Endothelial cell (in vitro differentiated cells): ENCODE results near the gene TBKBP1. TPM values are rescaled to one million over a fixed set of nuclear protein-coding genes. Genes with fewer than 3 reads are reported as not detected.
A peak's percentile ranks its signal among the peaks of the same experiment; 100 is the strongest.

Experiments used
- DNase-seq: peaks from one replicate; pipeline ENCODE4 v3.0.0; 2021; ENCODE audit warnings: low spot score
- H3K27ac Mint-ChIP-seq: one replicate; pipeline ENCODE4 v1.8.0; 2021; ENCODE audit warnings: mixed read lengths, inconsistent platforms; ENCODE audit not compliant: unreplicated experiment
- H3K27me3 Mint-ChIP-seq: one replicate; pipeline ENCODE4 v1.8.0; 2021; ENCODE audit warnings: mild to moderate bottlenecking, moderate library complexity, mixed read lengths, inconsistent platforms; ENCODE audit not compliant: unreplicated experiment
- H3K36me3 Mint-ChIP-seq: one replicate; pipeline ENCODE4 v1.8.0; 2021; ENCODE audit warnings: mild to moderate bottlenecking, low read depth, mixed read lengths, inconsistent platforms; ENCODE audit not compliant: unreplicated experiment
- H3K4me1 Mint-ChIP-seq: one replicate; pipeline ENCODE4 v1.8.0; 2021; ENCODE audit warnings: mild to moderate bottlenecking, mixed read lengths, inconsistent platforms; ENCODE audit not compliant: unreplicated experiment
- H3K4me3 Mint-ChIP-seq: one replicate; pipeline ENCODE4 v1.8.0; 2021; ENCODE audit warnings: mild to moderate bottlenecking, mixed read lengths, inconsistent platforms; ENCODE audit not compliant: unreplicated experiment
- H3K9me3 Mint-ChIP-seq: one replicate; pipeline ENCODE4 v1.8.0; 2021; ENCODE audit warnings: mixed read lengths, inconsistent platforms; ENCODE audit not compliant: unreplicated experiment
- CTCF ChIP-seq: fragments of 200-600 bp; sonication (generic); IDR thresholded peaks from one replicate; pipeline ENCODE4 v1.5.0; 2021; ENCODE audit warnings: antibody characterized with exemption; ENCODE audit not compliant: unreplicated experiment
- total RNA-seq: library from RNA; stranded (reverse); fragmentation: NEBNext Ultra II Directional; extraction: Animal tissue kit (Norgen Biotek cat#: 25700); gene quantifications from one replicate; pipeline ENCODE4 v1.2.1, GENCODE V29; 2021; ENCODE audit not compliant: unreplicated experiment

The TBKBP1 gene
- total RNA-seq, 1 donor from 2014 or later, result 31.4 TPM

DNA sequence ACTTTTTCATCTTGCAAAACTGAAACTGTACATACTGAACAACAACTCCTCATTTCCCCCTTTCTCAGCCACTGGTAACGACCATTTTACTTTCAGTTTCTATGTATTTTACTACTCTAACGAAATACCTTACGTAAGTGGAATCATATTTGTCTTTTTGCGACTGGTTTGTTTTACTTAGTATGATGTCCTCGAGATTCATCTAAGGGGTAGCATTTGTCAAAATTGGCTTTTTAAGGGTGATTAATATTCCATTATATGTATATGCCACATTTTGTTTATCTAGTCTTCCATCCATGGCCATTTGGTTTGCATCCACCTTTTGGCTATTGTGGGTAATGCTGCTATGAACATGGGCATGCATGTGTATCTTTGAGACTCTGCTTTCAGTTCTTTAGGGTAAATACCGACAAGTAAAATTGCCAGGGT is 33.9 kb upstream of the TBKBP1 start:
- Mint-ChIP-seq H3K27ac (no peak overlapping the region), H3K27me3 (no peaks in the 10 kb centered on the region), H3K4me3 (no peak overlapping the region), H3K9me3 (no peaks in the 10 kb centered on the region), H3K4me1 (peaks cover 8% of the 10 kb centered on the region), H3K36me3 (peaks cover 40% of the 10 kb centered on the region)
- DNase-seq, result no peak
- TF ChIP-seq CTCF, result no peak

DNA sequence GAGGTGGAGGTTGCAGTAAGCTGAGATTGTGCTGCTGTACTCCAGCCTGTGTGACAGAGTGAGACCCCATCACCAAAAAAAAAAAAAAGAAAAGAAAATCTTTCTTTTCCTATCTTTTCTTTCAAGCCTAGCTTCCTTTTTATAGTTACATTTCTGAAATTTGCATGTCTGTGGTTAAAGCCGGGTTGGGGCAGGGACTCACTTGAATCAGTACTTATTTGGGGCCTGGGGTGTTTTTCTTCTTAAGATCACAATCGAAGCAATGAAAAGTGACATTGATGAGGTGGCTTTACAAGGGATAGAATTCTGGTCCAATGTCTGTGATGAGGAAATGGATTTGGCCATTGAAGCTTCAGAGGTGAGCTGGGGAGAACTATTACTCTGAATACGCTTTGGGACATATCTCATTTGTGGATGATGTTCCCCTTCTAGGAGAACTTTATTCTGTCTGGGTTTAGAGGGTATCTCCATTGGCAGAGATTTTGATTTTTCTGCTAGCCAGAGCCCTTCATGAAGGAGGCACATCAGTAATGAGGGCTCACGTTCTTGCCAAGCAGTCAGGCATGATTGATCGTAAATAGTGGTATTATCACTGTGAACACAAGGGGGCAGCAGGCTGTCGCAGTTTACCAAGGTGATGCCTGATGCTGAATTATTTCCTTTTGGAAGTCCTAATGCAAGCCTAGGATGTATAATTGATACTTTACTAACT is 29.9 kb upstream of the TBKBP1 start:
- Mint-ChIP-seq H3K27me3 (no peaks in the 10 kb centered on the region), H3K36me3 (peaks cover 20% of the 10 kb centered on the region), H3K27ac (peak overlapping the region; percentile 64), H3K9me3 (no peaks in the 10 kb centered on the region), H3K4me3 (peak overlapping the region; percentile 20), H3K4me1 (no peaks in the 10 kb centered on the region)
- peak; percentile 75 for DNase-seq
- peak; percentile 78 for TF ChIP-seq CTCF

DNA sequence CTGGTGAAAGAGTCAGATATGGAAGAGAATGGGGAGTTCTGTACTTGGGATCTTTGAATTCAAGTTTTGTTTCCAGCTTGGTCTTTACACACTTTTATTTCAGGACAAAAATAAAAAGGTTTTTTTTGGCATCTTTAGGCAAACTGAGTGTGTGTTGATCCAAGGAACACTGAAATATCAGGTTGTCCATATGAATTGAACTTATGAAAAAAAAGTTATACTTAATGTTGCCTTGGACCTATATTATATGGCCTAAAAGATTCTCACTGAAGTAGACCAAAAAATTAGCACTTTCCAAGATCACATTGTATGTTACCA is 29.4 kb upstream of the TBKBP1 start:
- no peaks in the 10 kb centered on the region for H3K9me3 Mint-ChIP-seq
- H3K36me3 Mint-ChIP-seq, result peaks cover 24% of the 10 kb centered on the region
- H3K4me1 Mint-ChIP-seq, result no peaks in the 10 kb centered on the region
- no peaks in the 10 kb centered on the region for H3K27me3 Mint-ChIP-seq
- H3K4me3 Mint-ChIP-seq, result no peak overlapping the region
- no peak overlapping the region for H3K27ac Mint-ChIP-seq
- no peak for DNase-seq
- TF ChIP-seq CTCF, result peak; percentile 46

DNA sequence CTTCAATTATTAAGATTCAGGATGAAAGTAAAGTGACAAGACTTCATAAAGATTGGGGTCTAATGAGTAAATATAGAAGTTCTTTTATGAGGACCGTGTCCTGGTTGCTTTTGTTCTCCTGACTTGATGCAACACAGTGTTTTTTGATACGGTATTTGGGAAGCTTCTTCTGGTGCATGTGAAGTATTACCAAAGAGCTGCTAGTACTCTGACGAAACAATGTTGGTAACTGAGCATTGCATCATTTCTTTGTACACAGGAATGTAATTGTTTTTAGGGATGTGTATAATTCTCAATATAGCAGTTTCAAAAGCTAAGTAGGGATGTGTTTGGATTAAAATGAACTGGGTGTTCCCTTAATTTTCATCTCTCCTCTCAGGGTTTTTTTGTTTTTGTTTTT is 28.3 kb upstream of the TBKBP1 start:
- Mint-ChIP-seq H3K27ac (no peak overlapping the region), H3K36me3 (peaks cover 33% of the 10 kb centered on the region)
- TF ChIP-seq CTCF, result no peak

GRCh38 chr17:47669081-47669480 is 24.9 kb upstream of the TBKBP1 start:
- Mint-ChIP-seq H3K27me3 (no peaks in the 10 kb centered on the region), H3K9me3 (no peaks in the 10 kb centered on the region), H3K4me1 (no peaks in the 10 kb centered on the region), H3K36me3 (peaks cover 41% of the 10 kb centered on the region), H3K4me3 (no peak overlapping the region), H3K27ac (no peak overlapping the region)
- TF ChIP-seq CTCF, result no peak
- DNase-seq, result no peak

More for the DNA sequence above, 28.3 kb upstream of the TBKBP1 start:
- no peaks in the 10 kb centered on the region for H3K9me3 Mint-ChIP-seq
- H3K4me3 Mint-ChIP-seq, result no peak overlapping the region
- H3K27me3 Mint-ChIP-seq, result no peaks in the 10 kb centered on the region
- no peak for DNase-seq
- H3K4me1 Mint-ChIP-seq, result no peaks in the 10 kb centered on the region
